Type B pancreatic cell (in vitro differentiated cells): ENCODE measurements around the gene FHAD1. TPM values are rescaled to one million over a fixed set of nuclear protein-coding genes. Genes with fewer than 3 reads are reported as not detected.

ENCODE experiments used
- DNase-seq: peaks from one replicate; pipeline ENCODE4 v3.0.0; 2021; ENCODE audit warnings: mixed read lengths; ENCODE audit not compliant: unreplicated experiment; ENCODE audit errors: extremely low spot score
- H3K27ac Mint-ChIP-seq: 2 replicates; pipeline ENCODE4 v1.8.0; 2021; ENCODE audit warnings: mild to moderate bottlenecking, mixed read lengths
- H3K27me3 Mint-ChIP-seq: 2 replicates; pipeline ENCODE4 v1.8.0; 2021; ENCODE audit warnings: mixed read lengths
- H3K36me3 Mint-ChIP-seq: 2 replicates; pipeline ENCODE4 v1.8.0; 2021; ENCODE audit warnings: mixed read lengths
- H3K4me1 Mint-ChIP-seq: one replicate; pipeline ENCODE4 v1.8.0; 2021; ENCODE audit warnings: mixed read lengths; ENCODE audit not compliant: unreplicated experiment
- H3K4me3 Mint-ChIP-seq: 2 replicates; pipeline ENCODE4 v1.8.0; 2021; ENCODE audit warnings: mild to moderate bottlenecking, mixed read lengths
- H3K9me3 Mint-ChIP-seq: 2 replicates; pipeline ENCODE4 v1.8.0; 2021; ENCODE audit warnings: mixed read lengths
- CTCF ChIP-seq: fragments of 200-600 bp; sonication (generic); conservative IDR thresholded peaks from 2 replicates; pipeline ENCODE4 v1.5.0; 2021; ENCODE audit warnings: antibody characterized with exemption, mild to moderate bottlenecking
- total RNA-seq: library from RNA; stranded (reverse); gene quantifications from 2 replicates; pipeline ENCODE4 v1.2.1, GENCODE V29; 2021; ENCODE audit warnings: low replicate concordance

The FHAD1 gene
- total RNA-seq, 1 donor from 2014 or later = 3.8 TPM

- Mint-ChIP-seq H3K4me1 (peaks cover 7% of the 10 kb centered on the region), H3K4me3 (no peak overlapping the region), H3K27me3 (peaks cover 6% of the 10 kb centered on the region), H3K36me3 (no peaks in the 10 kb centered on the region), H3K9me3 (no peaks in the 10 kb centered on the region), H3K27ac (no peak overlapping the region)
- DNase-seq = no peak
- TF ChIP-seq CTCF = no peak
These were observed 7.5 kb downstream of the FHAD1 start for GRCh38 chr1:15254559-15254958.

- no peak for TF ChIP-seq CTCF
- peak; percentile 15 for DNase-seq
- Mint-ChIP-seq H3K4me3 (no peak overlapping the region), H3K36me3 (no peaks in the 10 kb centered on the region), H3K4me1 (peaks cover 7% of the 10 kb centered on the region), H3K27me3 (no peaks in the 10 kb centered on the region), H3K27ac (no peak overlapping the region), H3K9me3 (no peaks in the 10 kb centered on the region)
These were observed 8.6 kb downstream of the FHAD1 start for GRCh38 chr1:15255582-15256149.

GRCh38 chr1:15256584-15256983 lies 9.6 kb downstream of the FHAD1 start:
- H3K27me3 Mint-ChIP-seq = no peaks in the 10 kb centered on the region
- peak; percentile 37 for DNase-seq
- no peaks in the 10 kb centered on the region for H3K36me3 Mint-ChIP-seq
- H3K27ac Mint-ChIP-seq = no peak overlapping the region
- no peak overlapping the region for H3K4me3 Mint-ChIP-seq
- H3K4me1 Mint-ChIP-seq = peaks cover 7% of the 10 kb centered on the region
- no peaks in the 10 kb centered on the region for H3K9me3 Mint-ChIP-seq
- no peak for TF ChIP-seq CTCF

GRCh38 chr1:15257309-15257708 lies 10.3 kb downstream of the FHAD1 start:
- Mint-ChIP-seq H3K27ac (no peak overlapping the region), H3K9me3 (no peaks in the 10 kb centered on the region), H3K4me3 (no peak overlapping the region), H3K36me3 (no peaks in the 10 kb centered on the region), H3K4me1 (peaks cover 4% of the 10 kb centered on the region), H3K27me3 (no peaks in the 10 kb centered on the region)
- peak; percentile 60 for DNase-seq
- no peak for TF ChIP-seq CTCF

- no peak overlapping the region for H3K27ac Mint-ChIP-seq
- H3K36me3 Mint-ChIP-seq = no peaks in the 10 kb centered on the region
- H3K27me3 Mint-ChIP-seq = no peaks in the 10 kb centered on the region
- peak; percentile 10 for DNase-seq
- TF ChIP-seq CTCF = no peak
- H3K4me1 Mint-ChIP-seq = no peaks in the 10 kb centered on the region
- H3K4me3 Mint-ChIP-seq = no peak overlapping the region
- no peaks in the 10 kb centered on the region for H3K9me3 Mint-ChIP-seq
These were observed 12.0 kb downstream of the FHAD1 start for GRCh38 chr1:15258833-15259621.
